IPS-18c (cell line): Measurements from ENCODE around the gene BACE1.

Experiments used
- H3K4me3 ChIP-seq: 2 replicates; pipeline ENCODE4 v1.7.0; 2013; ENCODE audit warnings: low read depth, mild to moderate bottlenecking, low read length, moderate library complexity; ENCODE audit not compliant: insufficient read depth
- H3K9me3 ChIP-seq: one replicate; pipeline ENCODE4 v1.6.1; 2013; ENCODE audit warnings: mild to moderate bottlenecking, low read length, moderate library complexity; ENCODE audit not compliant: control insufficient read depth, insufficient read depth

Gene BACE1

DNA sequence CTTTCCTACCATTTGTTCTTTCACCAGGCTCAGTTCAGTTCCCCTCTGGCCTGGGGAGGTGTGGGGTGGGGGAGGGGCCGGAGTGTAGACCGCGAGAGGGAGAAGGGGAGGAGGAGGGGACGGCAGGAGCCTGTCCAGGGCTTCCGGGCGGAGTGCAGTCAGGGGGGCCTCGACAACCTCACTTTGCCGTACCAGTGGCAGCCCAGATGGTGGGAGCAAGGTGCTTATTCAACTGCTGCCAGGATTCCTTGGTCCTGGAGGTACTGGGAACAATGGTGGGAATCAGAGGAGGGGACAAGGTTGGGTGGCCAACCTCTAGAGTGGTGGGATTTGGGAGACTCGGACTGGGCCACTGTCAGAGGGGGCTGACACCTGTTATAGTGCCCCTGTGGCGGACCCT, 1.2 kb downstream of the BACE1 start:
- no peaks in the 10 kb centered on the region for H3K9me3 ChIP-seq
- no peak overlapping the region for H3K4me3 ChIP-seq

DNA sequence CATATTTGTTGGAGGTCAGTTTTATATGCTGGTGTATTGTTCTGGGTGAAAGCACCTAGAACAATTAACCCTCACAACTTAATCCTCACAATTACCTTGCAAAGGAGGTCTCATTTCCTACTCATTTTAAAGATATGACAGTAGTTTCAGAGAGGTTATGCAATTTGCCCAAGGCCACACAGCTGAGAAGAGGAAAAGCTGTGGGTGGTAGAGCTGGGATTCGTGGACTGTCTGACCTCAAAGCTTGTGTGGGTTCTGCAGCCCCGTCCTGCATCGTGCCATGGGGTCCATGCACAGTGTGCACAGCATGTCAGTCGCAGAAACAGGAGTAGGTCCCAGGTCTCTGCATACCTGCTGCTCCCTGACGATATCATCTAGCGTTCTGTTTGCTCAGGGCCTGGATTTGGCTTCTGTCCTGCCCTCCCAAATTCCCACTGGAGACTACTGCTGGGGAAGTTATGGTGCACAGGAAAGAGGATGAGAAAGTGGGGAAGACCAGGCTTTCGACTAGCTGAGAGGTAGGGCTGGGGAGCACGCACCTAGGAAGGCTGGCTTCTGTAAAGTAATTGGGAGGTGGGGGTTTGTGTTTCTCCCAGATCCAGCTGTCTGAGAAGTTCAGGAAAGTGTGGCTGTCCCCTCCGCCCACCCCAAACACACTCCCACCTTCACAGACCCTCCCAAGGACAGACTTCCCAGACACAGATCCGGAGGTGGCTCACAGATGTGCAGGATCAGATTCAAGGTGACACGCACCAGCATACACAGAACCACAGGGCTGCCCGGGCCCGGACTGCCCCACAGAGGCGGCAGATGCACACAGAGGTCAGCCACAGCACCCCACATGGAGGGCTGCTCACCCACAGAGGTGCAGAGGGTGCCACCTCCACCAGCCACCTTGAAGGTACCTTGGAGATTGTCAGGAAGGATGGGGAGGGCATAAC, 2.0 kb downstream of the BACE1 start:
- H3K4me3 ChIP-seq: no peak overlapping the region; the same call in 1 of the 2 replicates

DNA sequence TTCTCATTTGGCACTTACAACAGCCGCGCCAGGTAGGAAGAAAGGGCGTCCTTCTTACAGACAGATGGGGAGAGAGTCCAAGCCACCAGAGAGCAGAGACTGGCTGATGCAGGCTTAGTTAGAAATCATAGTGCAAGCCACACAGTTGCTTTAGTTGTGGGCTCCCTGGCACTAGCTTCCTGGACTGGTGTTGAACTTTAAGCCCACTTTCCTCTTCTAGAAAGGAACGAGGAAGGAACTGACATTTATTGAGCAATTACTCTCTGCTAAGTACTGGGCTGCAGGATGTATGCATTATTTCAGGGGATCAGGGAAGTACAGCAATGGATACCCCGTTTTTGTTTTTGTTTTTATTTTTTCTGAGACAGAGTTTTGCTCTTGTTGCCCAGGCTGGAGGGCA, 3.0 kb downstream of the BACE1 start:
- Histone ChIP-seq H3K9me3 (no peaks in the 10 kb centered on the region), H3K4me3 (no peak overlapping the region)

More for the DNA sequence above, 2.0 kb downstream of the BACE1 start:
- no peaks in the 10 kb centered on the region for H3K9me3 ChIP-seq

DNA sequence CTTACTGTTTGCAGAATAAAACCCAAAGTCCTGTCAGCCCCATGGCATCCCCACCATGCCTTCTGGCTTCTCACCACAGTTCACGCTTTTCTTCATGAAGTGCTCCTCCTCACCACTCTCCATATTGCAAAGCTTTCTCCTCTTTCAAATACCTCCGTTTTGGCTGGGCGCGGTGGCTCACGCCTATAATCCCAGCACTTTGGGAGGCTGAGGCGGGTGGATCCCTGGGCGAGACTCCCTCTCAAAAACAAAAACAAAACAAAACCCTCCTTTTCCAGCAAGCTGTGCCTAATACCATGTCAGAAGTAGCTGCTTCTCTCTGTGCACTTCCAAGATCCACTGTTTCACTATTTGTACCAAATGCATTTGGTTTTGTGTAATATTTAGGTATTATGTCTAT, 6.7 kb downstream of the BACE1 start:
- H3K9me3 ChIP-seq: no peaks in the 10 kb centered on the region

DNA sequence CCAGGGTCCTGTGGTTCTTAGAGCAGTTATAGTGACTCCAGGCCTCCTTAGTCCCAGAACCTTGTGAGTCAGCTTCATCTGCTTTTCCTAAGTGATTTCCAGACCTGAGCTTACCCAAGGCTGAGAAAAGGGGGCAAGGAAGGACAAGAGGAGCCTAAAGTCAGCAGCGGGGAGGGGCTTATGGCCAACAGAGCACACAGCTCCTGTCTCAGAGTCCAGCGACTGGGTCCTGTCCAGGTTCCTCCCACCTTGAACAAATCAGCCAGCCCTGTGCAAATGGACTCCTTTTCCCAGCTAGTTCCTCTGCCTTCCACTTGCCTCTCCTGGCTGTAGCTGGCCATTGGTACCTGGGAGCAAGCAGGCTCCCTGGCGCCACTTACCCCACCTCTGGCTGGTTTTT, 10.9 kb downstream of the BACE1 start:
- Histone ChIP-seq H3K4me3 (no peak overlapping the region), H3K9me3 (no peaks in the 10 kb centered on the region)

More for the DNA sequence above, 6.7 kb downstream of the BACE1 start:
- no peak overlapping the region for H3K4me3 ChIP-seq

DNA sequence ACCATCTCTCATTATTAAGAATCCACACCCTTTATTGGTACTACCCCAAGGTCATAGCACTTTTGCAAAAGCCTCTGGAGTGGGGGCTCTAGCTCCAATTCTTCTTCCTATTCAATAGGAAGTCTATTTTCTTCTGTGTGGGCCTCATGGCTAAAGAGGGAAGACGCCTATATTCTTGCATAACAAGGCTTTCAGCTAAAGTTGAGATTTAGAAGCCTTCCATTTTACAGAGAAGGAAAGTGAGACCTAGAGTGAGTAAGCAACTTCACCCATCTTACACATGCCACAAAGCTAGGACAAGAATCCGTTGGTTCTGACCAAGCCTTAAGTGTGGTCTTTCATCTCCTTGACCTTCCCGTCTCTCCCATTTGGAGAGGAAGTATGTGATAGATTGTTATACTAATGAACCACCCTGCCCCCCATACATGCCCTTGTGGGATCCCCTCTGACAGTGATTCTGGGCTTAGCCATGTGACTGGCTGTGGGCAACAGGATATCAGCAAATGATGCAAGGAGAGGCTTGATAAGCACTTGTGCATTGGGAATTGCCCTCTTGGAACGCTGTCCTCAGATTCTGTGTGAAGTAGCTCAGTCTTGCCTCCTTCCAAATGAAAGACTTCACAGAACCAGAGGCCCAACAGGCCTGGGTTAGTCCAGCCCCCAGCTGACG, 12.3 kb downstream of the BACE1 start:
- Histone ChIP-seq H3K9me3 (no peaks in the 10 kb centered on the region), H3K4me3 (no peak overlapping the region)

DNA sequence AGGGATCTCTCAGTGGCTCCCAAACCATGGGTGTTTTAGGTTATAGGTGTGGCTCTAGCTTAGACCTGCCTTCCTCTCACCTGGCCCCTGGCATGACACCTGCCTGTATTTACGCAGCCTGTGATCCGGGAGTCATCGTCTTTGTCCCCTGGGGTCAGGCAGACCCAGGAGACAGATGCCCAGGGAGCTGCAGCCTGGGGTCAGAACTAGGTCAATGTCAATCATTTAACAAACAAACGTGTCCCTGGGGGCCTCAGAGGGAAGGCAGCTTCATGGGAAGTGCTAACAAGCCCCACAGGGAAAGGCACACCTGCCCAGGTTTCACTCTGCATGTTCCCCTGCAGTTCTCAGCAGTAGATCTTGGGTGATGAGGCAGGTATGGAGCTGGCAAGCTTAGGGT, 13.0 kb downstream of the BACE1 start:
- no peaks in the 10 kb centered on the region for H3K9me3 ChIP-seq

DNA sequence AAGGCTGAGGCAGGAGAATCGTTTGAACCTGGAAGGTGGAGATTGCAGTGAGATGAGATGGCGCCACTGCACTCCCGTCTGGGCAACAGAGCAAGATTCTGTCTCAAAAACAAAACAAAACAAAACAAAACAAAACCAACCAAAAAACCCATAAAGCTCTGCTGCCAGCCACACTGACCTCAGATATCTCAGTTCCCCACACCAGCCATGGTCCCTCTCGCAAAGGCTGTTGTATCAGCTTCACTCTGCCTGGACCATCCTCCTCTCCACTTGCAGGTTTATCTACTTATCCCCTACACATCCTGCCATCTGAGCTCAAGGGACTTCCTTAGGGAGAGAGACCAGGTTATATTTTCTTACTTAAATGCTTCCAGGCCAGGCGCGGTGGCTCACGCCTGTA, 13.8 kb downstream of the BACE1 start:
- Histone ChIP-seq H3K9me3 (no peaks in the 10 kb centered on the region), H3K4me3 (no peak overlapping the region)

More for the DNA sequence above, 13.0 kb downstream of the BACE1 start:
- H3K4me3 ChIP-seq: no peak overlapping the region

DNA sequence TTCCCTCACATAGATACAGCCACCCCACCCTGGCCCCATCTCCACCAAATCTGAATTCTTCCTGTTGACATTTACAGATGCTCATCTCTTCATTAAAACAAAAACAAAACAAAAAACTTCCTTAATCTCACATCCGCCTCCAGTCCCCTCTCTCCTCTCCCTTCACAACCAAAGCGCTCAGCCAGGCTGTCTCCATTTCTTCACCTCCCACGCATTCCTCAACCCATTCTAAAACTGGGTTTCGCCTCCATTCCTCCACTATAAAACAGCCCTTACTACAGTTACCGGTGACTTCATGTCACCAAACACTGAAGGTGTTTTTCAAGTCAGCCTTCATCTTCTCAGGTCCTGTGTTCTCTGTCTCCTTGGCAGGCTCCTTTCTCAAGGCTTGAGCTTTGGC, 15.3 kb downstream of the BACE1 start:
- no peaks in the 10 kb centered on the region for H3K9me3 ChIP-seq
- no peak overlapping the region for H3K4me3 ChIP-seq

DNA sequence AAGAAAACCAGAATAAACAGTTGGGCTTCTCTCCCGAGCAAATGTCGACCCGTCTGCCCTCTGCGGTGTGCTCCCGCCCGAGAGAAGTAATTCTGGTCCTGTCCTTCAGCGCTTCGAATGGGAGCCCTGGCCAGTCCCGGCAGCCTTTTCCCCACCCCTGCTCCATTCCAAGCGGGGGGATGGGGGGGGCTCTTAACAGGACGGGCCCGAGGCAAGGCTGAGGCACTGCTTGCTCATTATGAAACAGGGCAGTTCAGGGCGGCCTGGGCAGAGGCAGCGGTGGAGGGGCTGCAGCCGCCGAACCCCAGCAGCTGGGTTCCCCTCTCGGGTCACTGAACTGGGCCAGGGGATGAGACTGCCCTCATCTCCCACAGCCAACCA, 15.8 kb downstream of the BACE1 start:
- no peak overlapping the region for H3K4me3 ChIP-seq
- H3K9me3 ChIP-seq: no peaks in the 10 kb centered on the region

DNA sequence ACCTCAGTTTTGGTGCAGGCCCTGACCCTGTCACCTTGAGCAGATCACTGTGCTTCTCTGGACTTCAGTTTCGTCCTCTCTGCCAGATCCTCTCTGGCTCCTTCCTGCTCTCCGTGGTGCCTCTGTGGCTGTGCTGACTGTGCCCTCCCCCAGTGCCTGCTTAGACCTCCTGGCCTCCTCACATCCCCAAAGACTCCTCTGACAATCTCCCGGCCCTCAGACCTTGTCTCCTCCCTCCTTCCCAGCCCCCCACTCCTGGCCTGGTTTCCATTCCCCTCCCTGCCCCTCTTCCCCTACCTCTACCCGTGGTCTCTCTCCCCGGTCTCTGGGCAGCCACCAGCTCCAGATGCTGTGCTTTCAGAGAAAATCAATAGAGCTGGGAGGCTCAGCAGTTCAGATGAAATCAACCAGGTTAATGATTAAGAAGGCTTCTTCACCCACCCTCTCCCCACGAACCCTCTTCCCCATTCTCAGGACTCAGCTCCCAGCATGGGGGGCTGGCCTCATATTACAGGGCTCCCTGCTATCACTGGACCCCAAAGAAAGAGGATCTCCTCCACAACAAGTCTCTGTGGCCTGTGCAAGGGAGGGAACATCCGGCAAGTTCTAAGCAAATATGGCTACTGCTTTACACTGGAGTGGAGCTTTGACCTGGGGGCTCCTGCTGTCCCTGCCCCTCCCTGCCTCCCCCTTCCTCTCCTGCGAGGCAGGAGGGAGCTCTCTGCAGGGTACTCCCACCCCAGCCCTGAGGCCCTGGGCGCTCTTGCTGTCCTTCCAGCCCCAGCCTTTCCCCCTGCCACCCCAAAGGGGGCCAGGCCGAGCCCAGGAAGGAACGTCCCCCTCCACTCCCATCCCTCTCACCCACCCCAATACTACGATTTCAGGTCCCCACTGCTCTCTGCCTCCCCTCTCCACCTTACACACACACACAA, 16.4 kb downstream of the BACE1 start:
- H3K4me3 ChIP-seq: no peak overlapping the region
- no peaks in the 10 kb centered on the region for H3K9me3 ChIP-seq

DNA sequence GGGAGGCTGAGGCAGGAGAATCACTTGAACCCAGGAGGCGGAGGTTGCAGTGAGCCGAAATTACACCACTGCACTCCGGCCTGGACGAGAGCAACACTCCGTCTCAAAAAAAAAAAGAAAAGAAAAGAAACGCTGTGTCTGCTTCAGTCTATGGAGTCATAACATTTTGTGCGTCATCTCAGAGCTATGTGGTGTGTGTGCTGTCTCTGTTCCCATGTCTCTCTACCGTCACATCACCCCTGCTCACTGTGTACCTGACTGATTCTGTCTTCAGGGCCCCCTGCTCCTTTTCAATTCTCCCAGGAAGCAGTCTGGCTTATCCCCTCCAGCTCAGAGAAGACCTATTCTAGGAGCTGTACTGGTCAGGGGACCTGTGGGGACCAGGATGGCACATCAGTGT, 17.9 kb downstream of the BACE1 start:
- no peaks in the 10 kb centered on the region for H3K9me3 ChIP-seq
- no peak overlapping the region for H3K4me3 ChIP-seq

DNA sequence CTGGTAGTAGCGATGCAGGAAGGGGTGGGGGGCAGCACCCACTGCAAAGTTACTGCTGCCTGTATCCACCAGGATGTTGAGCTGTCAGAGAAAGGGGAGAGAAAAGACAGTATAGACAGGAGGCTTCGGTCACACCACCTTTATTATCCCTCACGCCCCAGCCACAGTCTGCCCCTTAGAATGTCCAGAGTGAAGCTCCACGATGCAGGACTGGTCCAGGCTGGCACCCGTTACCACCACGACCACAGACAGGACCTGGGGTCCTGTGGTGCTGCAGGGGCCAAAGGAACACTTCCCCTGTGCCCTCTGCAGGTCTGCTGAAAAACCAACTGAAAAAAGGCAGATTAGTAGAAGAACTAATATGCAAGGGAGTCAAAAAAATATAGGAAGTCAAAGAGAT, 19.2 kb downstream of the BACE1 start:
- H3K4me3 ChIP-seq: no peak overlapping the region
- H3K9me3 ChIP-seq: no peaks in the 10 kb centered on the region

DNA sequence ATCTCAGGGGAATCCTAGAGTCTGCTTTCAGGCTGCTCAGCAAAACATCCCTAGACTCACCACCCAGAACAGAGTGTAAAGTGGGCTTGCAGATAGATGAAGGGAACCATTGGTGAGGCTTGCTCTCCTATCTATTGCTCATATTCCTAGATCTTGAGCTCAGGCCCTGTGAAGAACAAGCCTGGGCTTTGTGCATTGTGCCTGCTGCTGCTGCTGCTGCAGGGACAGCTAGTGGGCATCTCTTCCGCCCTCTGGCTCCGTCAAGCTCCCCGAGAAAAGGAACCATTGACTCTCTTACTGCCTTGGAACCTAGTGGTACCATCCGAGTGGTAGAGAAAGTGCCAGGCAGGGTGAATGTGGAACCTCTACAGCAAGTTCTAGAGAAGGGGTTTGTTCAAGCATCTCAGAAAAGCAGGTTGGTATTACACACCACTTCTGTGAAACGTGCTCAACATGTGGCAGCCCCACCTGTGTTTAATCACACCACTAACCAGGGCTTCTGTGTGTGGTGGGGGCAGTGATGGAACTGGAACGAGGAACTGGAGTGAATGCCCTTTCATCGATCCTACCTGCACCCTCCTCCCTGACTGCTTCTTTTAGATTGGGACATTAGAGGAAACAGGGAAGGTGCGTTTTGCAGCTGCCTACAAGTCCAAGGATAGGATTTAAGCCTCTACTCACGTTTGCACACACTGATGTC, 20.5 kb downstream of the BACE1 start:
- no peak overlapping the region for H3K4me3 ChIP-seq

DNA sequence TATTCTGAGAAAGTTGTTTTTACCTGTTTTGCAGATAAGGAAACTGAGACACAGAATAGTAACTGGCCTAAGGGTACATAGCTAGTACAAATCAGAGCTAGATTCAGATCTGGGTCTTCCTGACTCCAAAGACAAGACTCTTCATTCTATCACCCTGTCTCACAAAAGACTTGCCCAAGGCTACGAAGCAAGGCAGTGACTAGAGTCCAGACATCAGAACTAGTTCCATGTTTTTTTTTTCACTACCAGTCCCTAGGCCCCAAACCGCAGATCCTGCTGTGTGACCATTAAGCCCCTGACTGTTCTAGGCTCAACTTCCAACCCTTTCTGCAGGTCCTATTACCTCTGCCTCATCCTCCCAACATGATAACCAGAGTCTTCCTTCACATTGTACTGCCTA, 23.4 kb downstream of the BACE1 start:
- Histone ChIP-seq H3K9me3 (no peaks in the 10 kb centered on the region), H3K4me3 (no peak overlapping the region)

More for the DNA sequence above, 20.5 kb downstream of the BACE1 start:
- no peaks in the 10 kb centered on the region for H3K9me3 ChIP-seq

DNA sequence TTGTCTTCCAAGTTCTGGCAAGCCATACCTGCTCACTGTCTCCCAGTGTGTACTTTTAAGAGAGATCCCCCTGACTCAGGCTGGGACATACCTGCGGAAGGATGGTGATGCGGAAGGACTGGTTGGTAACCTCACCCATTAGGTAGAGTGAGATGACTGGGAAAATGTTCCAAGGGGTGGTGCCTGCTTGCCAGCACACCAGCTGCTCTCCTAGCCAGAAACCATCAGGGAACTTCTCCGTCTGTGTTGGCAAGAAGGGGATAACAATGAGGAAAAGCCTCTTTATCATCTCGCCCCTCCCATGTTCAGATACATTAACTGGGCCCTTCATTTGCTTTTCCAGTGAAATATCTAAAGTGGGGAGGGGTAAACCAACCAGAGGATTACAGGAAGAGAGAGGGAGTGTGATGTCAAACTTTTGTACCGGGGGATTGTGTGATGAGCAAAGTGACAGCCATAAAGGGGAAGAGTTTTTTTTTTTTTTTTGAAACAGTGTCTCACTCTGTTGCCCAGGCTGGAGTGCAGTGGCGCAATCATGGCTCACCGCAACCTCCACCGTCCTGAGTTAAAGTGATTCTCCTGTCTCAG, 25.2 kb downstream of the BACE1 start, which contains the start of gene BACE1-AS:
Gene BACE1-AS (plus strand): TSS at position 538 of the 588 bp plus-strand sequence.
- Histone ChIP-seq H3K9me3 (no peaks in the 10 kb centered on the region), H3K4me3 (no peak within 1 kb of the TSS)
